GM15510 (cell line): ENCODE results near the gene DNAJC27.

ENCODE experiments used
- POLR2A ChIP-seq: IDR thresholded peaks from 3 replicates; pipeline ENCODE4 v1.6.1; 2011; ENCODE audit warnings: borderline replicate concordance; ENCODE audit not compliant: insufficient read length; ENCODE audit errors: extremely low read depth

DNAJC27 gene

DNA sequence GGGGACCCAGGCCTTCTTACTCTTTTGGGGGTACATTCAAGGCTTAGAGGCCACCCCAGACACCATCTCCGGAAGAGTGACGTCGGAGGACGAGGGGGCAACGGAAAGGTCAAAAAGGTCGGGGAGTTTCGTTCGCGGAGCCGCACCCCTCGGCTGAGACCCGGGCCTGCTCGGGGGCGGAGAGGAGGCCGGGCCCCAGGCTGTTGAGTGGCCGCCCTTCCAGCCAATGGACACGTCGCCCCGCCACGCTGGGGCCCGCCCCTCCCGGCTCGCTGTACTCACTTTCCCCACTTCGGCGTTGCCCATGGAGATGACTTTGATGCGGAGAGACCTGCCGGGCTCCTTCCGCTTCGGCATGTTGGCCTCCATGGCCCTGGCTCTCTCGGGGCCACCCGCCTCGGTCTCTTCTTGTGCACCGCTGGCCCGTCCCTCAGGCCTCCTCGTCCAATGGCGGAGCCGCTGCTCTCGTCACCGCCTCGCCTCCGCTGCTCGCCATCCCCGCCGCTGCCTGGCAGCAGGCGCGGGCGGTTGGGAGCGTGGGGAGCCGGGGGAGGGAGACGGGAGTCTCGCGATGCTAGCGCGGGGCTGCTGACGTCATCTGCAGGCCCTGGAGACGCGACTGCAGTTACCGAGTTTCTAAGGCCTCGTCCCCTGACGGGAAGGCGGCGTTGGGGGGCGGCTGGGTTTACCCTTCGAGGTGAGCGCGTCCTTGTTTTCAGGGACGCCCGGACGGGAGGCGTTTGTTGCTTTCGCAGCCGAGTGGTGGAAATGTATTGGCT lies at the start of gene DNAJC27:
Gene DNAJC27 (minus strand): TSS at position 420 of the 779 bp plus-strand sequence. CDS start 51 bp downstream, at position 369.
- peak; percentile 90 for TF ChIP-seq POLR2A

DNA sequence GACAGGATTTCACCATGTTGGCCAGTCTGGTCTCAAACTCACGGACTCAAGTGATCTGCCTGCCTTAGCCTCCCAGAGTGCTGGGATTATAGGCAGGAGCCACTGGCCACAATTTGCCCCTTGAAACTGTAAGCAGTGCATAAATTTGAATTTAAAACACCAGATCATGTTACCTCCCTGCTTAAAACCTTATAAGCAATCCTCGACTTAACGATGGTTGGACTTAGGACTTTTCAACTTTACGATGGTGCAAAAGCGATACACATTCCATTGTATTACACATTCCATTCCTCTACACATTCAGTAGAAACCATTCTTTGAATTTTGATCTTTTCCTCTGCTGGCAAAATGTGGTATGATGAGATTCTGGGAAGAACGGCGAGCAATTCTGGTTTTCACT lies 46.9 kb upstream of the DNAJC27 start:
- TF ChIP-seq POLR2A: no peak

DNA sequence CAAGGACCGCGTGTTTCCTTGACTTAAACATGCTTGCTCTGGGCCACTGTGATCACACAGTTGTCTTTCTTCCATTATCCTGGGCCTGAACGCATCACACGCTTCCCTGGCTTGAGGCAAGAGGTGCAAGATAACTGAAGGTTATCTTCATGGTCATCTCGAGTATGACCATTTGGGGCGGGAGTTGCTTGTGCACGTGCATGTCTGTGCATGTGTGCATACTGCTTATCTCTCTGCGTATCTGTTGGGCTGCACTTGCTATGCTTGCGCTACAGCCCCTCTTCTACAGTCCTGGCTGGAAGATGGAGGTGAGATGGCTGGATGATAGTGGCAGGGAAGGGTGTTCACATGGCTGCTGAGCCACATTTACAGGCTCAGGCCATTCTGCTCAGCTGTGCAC lies 42.9 kb upstream of the DNAJC27 start:
- no peak for TF ChIP-seq POLR2A

DNA sequence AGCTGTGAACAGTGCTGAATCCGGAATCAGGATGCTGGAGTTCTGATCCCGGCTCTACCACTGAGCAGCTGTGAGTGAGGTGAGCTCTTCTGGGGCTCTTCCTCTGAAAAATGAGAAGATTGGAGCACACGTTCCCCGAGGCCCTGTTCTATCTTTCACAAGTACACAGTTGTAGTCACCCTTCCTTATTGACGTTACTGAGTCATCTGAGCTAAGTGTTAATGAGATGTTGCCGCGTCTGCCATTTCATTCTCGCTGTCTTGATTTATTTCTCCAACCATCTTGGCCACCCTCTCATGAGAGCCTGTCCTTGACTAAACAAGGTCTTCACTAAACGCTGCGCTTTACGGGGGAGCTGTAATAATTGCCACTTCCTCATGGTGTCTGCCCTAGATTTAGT lies 38.2 kb upstream of the DNAJC27 start:
- no peak for TF ChIP-seq POLR2A

DNA sequence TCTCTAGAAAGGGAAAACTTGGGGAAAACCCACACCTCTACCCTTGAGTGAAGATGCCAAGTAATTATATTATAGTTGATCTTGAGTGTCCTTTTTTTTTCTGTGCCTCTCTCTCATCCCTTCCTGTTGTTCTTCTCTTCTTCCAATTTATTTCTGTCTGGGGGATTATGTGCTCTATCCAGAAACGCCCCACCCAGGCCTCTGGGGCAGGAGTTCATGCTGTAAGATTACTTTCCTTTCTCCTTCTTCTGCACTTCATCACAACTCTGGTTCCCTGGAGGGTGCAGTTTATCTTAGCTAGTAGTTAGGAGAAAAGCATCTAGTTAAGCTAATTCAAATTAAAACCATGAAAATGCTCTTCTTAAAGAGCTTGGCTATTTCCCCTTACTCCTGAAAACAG lies 30.3 kb upstream of the DNAJC27 start:
- TF ChIP-seq POLR2A: no peak

DNA sequence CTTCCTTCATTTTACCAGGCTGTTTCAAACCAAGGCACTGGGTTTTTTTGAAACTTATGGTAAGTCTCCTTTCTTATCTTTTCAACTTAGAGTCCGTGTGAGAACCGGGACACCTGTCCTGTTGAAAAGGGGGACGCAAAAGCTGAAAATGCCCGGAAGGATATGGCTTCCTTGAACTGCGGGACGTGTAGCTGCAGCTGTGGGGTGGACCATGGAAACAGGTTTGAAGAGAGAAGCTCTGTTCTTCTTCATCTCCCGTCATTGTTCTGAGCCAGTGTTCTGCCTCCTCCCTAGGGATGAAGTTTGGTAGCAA lies 29.5 kb upstream of the DNAJC27 start:
- TF ChIP-seq POLR2A: no peak

DNA sequence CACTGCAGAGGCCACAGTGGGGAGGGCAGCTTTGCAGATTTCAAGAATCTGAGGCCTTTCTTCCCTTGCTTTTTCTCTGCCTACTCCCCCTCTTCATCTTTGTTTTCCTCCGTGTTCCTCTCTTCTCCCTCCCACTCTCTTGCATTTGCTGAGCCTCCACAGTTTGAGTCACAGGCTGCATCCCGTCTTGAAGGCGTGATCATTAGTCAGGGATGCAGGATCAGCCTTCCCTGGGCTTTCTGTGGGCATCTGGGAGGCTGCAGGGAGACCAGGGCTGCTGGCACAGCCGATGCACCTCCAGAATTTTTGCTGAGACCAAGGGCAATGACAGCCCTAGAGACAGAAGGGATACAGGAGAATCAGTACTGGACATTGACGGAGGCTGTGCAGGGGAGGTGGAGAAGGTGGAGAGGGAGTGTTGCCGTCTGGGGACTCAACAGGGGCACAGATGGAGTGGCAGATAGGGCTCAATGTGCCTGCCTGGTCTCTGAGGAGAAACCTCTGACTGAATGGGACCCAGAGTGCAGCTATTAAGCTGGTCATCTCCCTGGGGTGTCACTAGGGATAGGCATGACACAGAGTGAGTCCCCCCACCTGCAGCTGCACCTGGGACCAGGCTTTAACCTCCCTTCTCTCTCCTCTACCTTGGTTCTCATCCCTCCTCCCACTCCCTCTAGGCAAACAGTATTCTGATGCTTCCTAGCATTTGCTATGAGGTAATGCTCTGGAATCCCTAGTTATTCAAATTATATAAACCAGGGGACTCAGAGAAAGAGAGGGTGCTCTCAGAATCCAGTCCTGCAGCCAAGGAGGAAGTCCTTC lies 29.0 kb upstream of the DNAJC27 start:
- no peak for TF ChIP-seq POLR2A

DNA sequence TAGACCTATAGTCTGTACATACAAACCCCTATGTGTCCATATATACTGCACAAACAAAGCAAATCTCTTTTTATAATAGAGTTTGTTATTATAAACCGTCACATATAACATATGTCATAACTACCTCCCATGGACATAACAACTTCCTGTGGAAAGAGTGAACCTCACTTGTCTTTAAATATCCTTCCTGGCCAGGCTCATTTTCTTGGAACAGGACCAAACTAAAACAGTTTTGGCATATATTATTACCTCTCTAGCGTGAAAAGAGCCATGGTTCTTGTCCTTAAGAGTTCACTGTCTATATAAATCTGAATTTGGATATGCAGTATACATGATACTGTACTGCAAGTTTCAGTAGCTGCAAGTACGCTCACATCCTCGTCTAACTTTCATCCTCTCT lies 28.3 kb upstream of the DNAJC27 start:
- no peak for TF ChIP-seq POLR2A

DNA sequence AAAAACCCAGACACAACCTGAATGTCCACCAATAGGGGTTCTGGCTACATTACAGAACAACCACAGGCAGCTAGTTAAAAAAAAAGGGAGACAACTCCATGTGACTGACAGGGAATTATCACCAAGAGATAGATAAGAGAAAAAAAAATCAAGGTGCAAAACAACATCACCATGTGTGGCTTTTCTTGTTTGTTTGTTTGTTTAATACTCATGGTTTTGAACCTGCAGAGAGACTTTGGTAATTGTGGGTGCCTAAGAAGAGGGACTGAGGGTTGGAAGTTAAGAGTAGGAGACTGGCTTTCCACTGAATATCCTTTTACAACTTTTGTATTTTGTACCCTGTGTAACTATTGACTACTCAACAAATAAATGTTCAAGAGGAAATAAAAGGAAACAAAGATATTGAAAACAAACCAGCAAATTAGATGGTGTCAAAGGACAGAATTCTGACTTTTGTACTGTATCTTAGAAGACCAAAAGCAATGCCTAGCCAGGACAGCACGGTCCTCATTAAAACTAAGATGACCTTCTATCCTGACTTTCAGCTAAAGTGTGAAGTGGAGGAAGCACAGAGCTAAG lies 22.5 kb upstream of the DNAJC27 start:
- TF ChIP-seq POLR2A: no peak

DNA sequence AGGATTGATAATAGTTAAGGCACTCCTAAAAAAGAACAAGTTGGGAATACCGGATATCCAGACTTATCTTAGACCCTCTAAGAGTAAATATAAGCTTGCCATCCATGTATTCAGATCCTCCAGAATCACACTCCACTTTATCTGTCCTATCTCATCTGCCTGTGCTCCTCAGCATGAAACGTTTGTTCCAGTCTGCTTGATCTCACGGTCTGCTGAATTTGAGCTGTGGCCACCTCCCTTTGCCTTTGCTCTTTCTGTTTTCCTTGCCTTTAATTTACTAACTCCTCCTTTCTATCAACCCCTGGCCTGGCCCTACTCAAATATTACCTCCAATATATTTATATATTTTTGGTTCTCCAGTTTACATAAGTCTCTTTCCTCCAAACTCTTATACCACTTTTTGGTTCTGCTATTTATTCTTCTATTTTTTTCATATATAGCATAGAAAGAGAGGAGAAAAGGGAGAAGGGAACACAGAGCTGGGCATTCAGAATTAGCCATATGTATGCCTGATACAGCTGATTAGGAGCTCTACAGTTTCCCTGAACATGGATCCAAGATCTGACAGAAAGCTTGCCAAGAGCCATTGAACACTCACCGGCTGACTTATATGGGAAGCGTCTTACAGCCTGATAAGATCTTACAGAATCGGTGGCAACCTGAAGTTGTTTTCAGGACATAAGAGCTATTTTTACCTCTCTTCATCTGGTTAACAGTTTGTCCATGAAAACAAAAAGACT lies 21.8 kb upstream of the DNAJC27 start:
- TF ChIP-seq POLR2A: no peak

DNA sequence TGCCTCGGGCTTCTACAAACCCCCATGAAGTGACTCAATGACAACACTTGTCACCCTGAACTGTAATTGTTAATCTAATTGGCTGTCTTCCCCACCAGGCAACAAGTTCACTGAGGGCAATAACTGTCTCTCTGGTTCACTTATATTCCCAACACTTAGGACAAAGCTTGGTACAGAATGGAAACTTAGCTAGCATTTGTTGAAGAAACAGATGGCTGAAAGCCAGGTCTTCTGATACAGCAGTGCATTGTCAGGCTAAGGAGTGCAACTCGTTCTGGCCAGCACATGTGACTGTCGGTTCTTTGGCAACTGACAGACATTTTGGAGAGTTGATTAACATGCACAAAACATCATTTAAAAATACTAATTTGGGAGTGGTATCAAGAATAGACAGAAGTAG lies 14.6 kb upstream of the DNAJC27 start:
- no peak for TF ChIP-seq POLR2A

DNA sequence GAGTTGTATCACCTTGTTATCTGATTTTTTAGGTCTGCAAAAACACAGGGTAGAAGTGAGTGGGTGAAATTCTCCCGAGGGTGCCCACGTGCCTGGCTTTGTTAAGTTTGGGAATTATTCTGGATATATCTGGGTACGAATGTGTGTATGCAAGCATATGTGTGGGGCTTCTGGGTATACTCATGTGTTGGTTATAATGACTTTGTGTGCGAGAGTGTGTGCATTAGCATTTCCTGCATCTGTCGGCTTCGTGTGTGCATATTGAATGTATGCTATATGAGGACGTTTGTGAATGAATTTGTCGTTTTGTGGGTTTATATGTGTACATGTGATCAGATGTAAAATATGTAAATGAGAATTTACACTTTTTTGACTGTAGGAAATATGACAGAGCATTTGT lies 13.8 kb upstream of the DNAJC27 start:
- no peak for TF ChIP-seq POLR2A

DNA sequence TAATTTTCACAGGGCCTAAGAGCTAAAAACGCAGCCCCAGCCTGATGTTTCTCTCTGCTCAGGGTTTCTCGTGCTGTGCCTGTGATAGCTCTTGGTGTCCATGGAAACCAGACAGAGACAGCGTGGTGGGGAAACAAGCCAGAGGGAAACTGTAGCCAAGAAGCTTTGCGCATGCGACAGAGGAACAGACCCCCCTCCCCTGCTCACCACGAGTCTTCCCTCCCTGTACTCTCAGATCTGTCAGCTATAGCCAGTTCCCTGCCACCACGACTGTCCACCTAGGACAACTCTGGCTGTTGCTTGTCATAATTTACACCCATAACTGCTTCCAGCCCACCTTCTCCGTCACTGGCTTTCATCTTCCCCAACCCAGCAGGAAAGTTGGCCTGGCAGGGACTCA lies 13.2 kb upstream of the DNAJC27 start:
- TF ChIP-seq POLR2A: no peak

DNA sequence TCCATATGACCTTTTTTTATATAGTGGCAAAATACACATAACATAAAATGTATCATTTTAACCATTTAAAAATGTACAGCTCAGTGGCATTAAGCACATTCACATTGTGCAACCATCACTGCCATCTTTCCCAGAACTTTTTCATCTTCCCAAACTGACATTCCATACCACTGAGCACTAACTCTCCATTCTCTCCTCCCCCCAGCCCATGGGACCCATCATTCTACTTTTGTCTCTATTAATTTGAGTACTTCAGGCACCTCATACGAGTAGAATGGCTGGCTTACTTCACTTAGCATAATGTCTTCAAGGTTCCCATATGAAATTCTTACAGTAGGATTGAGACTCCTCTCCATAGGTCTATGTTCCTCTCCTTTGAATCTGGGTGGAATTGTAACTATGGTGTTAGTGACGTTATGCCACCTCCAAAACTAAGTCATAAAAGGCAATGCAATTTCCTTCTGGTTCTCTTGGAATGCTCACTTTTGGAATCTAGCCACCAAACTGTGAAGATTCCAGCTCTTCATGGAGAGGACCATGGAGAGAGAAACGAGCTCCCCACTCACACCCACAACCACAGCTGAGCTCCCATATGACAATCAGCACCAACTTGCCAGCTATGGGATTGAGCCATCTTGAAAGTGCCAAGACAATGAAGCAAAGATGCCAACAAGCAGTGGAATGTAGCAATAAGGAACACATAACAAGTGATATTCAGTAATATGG lies 9.8 kb upstream of the DNAJC27 start:
- TF ChIP-seq POLR2A: no peak
